OCI-LY3 (cell line): ENCODE data around the gene PIH1D1.

Source experiments
- H2AFZ ChIP-seq: fragments of 200-600, 300-600 bp; shearing (Covaris generic); 2 replicates; pipeline ENCODE4 v1.6.0; 2014; ENCODE audit warnings: antibody characterized with exemption, low read depth, low read length
- H3K27ac ChIP-seq: fragments of 200-600, 300-600 bp; sonication (generic); 2 replicates; pipeline ENCODE4 v1.5.1; 2014; ENCODE audit warnings: mild to moderate bottlenecking, low read length, moderate library complexity, mixed read lengths
- H3K27me3 ChIP-seq: fragments of 200-600, 300-600 bp; sonication (generic); 2 replicates; pipeline ENCODE4 v1.6.1; 2014; ENCODE audit warnings: low read depth, low read length, mixed read lengths
- H3K36me3 ChIP-seq: fragments of 200-600, 300-600 bp; sonication (generic); replicated peaks from 2 replicates; pipeline ENCODE3; 2014; ENCODE audit warnings: low read depth, low read length, mixed read lengths
- H3K4me1 ChIP-seq: fragments of 300-600, 200-600 bp; sonication (generic); 2 replicates; pipeline ENCODE4 v1.6.1; 2014; ENCODE audit warnings: low read length, mixed read lengths
- H3K4me2 ChIP-seq: fragments of 200-600, 300-600 bp; sonication (generic); 2 replicates; pipeline ENCODE4 v1.6.1; 2014; ENCODE audit warnings: low read length, mixed read lengths
- H3K4me3 ChIP-seq: fragments of 300-600, 200-600 bp; sonication (generic); 2 replicates; pipeline ENCODE4 v1.5.1; 2014; ENCODE audit warnings: antibody characterized with exemption, mild to moderate bottlenecking, low read length, moderate library complexity
- H3K79me2 ChIP-seq: fragments of 300-600, 200-600 bp; shearing (Covaris generic); 2 replicates; pipeline ENCODE4 v1.6.1; 2014; ENCODE audit warnings: mild to moderate bottlenecking, low read length, mixed read lengths
- H3K9ac ChIP-seq: fragments of 300-600, 200-600 bp; shearing (Covaris generic); 2 replicates; pipeline ENCODE4 v1.6.0; 2014; ENCODE audit warnings: mild to moderate bottlenecking, low read length, moderate library complexity
- H3K9me3 ChIP-seq: fragments of 200-600, 300-600 bp; shearing (Covaris generic); 2 replicates; pipeline ENCODE4 v1.6.1; 2014; ENCODE audit warnings: low read length, mixed read lengths; ENCODE audit not compliant: insufficient read depth
- H4K20me1 ChIP-seq: fragments of 200-600, 300-600 bp; sonication (generic); 2 replicates; pipeline ENCODE4 v1.6.1; 2016; ENCODE audit warnings: low read length, mixed read lengths; ENCODE audit not compliant: insufficient read depth
- EZH2phosphoT487 ChIP-seq: fragments of 200-600 bp; shearing (Covaris generic); IDR thresholded peaks from 2 replicates; pipeline ENCODE4 v1.6.1; 2018; ENCODE audit warnings: antibody characterized with exemption, mixed run types, low read depth
- TF ChIP-seq, protein P1 (sequence below): fragments of 200-600, 300-600 bp; sonication (generic); IDR thresholded peaks from 2 replicates; pipeline ENCODE4 v1.5.1; 2014; ENCODE audit warnings: antibody characterized with exemption, low read length, low read depth

Gene PIH1D1

GRCh38 chr19:49440439-49441209 lies 11.0 kb downstream of the PIH1D1 start:
- no peak overlapping the region for H3K27ac ChIP-seq
- H3K4me3 ChIP-seq = no peak overlapping the region
- no peak for TF ChIP-seq EZH2phosphoT487
- TF ChIP-seq, protein P1, sequence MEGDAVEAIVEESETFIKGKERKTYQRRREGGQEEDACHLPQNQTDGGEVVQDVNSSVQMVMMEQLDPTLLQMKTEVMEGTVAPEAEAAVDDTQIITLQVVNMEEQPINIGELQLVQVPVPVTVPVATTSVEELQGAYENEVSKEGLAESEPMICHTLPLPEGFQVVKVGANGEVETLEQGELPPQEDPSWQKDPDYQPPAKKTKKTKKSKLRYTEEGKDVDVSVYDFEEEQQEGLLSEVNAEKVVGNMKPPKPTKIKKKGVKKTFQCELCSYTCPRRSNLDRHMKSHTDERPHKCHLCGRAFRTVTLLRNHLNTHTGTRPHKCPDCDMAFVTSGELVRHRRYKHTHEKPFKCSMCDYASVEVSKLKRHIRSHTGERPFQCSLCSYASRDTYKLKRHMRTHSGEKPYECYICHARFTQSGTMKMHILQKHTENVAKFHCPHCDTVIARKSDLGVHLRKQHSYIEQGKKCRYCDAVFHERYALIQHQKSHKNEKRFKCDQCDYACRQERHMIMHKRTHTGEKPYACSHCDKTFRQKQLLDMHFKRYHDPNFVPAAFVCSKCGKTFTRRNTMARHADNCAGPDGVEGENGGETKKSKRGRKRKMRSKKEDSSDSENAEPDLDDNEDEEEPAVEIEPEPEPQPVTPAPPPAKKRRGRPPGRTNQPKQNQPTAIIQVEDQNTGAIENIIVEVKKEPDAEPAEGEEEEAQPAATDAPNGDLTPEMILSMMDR = no peak
- no peak overlapping the region for H2AFZ ChIP-seq
- peaks cover 4% of the 10 kb centered on the region; the same call in 1 of the 2 replicates for H3K4me1 ChIP-seq
- H3K9me3 ChIP-seq = no peaks in the 10 kb centered on the region
- H3K9ac ChIP-seq = no peak overlapping the region
- H3K4me2 ChIP-seq = no peak overlapping the region
- H3K27me3 ChIP-seq = peaks cover 48% of the 10 kb centered on the region
- H3K36me3 ChIP-seq = no peaks in the 10 kb centered on the region
- H4K20me1 ChIP-seq = no peaks in the 10 kb centered on the region
- H3K79me2 ChIP-seq = no peaks in the 10 kb centered on the region

DNA sequence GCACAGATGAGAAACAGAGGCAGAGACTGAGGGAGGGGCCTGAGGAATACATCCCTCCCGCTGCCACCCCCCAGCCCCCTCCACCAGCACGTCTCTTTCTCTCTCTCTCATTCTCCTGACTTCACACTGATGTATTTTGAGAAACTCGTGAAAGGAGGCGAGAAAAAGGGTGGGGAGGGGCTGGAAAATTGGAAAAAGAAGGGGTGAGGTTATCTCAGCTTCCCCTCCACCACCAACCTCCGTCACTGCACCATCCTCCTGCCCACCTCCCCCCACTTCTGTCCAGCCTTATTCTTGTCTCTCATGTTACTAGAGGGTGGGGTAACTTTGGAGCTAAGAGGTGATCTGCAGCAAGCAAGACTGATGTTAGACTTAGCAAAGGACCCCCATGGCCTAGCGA lies 11.8 kb downstream of the PIH1D1 start:
- Histone ChIP-seq H3K9me3 (no peaks in the 10 kb centered on the region), H4K20me1 (no peaks in the 10 kb centered on the region), H3K27me3 (peaks cover 48% of the 10 kb centered on the region), H3K4me3 (no peak overlapping the region), H3K27ac (no peak overlapping the region), H3K4me2 (no peak overlapping the region), H3K79me2 (no peaks in the 10 kb centered on the region), H3K9ac (no peak overlapping the region), H3K36me3 (no peaks in the 10 kb centered on the region), H3K4me1 (peaks cover 4% of the 10 kb centered on the region; the same call in 1 of the 2 replicates), H2AFZ (no peak overlapping the region)
- TF ChIP-seq EZH2phosphoT487 = no peak
- TF ChIP-seq, protein P1 = no peak

DNA sequence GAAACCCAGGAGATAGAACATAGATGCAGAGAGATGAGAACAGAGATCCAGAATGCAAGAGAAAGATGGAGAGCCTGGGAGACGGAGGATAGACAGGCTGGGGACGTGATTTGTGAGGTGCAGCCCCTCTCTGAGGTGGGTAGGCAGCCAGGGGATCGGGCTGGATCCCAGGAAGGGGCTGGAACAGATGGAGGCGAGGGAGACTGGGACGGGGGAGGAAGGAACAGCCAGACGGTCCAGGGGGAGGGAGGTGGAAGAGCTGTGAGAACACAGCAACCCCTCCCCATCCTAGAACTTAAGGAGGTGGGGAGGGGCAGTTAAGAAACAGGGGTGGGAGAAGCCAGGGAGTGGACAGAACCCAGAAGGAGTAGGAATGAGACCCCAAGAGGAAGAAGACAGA lies 13.4 kb downstream of the PIH1D1 start:
- Histone ChIP-seq H3K4me3 (no peak overlapping the region), H3K27me3 (peaks cover 48% of the 10 kb centered on the region), H3K4me1 (peaks cover 4% of the 10 kb centered on the region; the same call in 1 of the 2 replicates), H3K4me2 (no peak overlapping the region), H4K20me1 (no peaks in the 10 kb centered on the region), H3K36me3 (no peaks in the 10 kb centered on the region), H2AFZ (no peak overlapping the region), H3K9ac (no peak overlapping the region), H3K9me3 (no peaks in the 10 kb centered on the region), H3K79me2 (no peaks in the 10 kb centered on the region), H3K27ac (no peak overlapping the region)
- TF ChIP-seq EZH2phosphoT487 = no peak
- TF ChIP-seq, protein P1 = no peak

- TF ChIP-seq, protein P1 = no peak
- no peak overlapping the region for H3K27ac ChIP-seq
- no peak overlapping the region for H2AFZ ChIP-seq
- peaks cover 45% of the 10 kb centered on the region for H3K27me3 ChIP-seq
- H3K4me3 ChIP-seq = no peak overlapping the region
- no peaks in the 10 kb centered on the region for H3K36me3 ChIP-seq
- H3K9me3 ChIP-seq = no peaks in the 10 kb centered on the region
- no peaks in the 10 kb centered on the region for H4K20me1 ChIP-seq
- peaks cover under 1% of the 10 kb centered on the region; the same call in 1 of the 2 replicates for H3K4me1 ChIP-seq
- no peaks in the 10 kb centered on the region for H3K79me2 ChIP-seq
- no peak overlapping the region for H3K9ac ChIP-seq
- H3K4me2 ChIP-seq = no peak overlapping the region
Measured at GRCh38 chr19:49437231-49437630, 14.4 kb downstream of the PIH1D1 start.
